GM12864 (cell line): ENCODE measurements around the gene ZBTB11.

Source experiments
- DNase-seq: peaks from one replicate; pipeline ENCODE4 v3.0.0-alpha.2; 2011; ENCODE audit warnings: low read depth
- H3K4me3 ChIP-seq: 2 replicates; pipeline ENCODE4 v1.5.1; 2011; ENCODE audit warnings: mild to moderate bottlenecking, low read depth, low read length, control low read depth
- TF ChIP-seq, protein P1 (sequence below): IDR thresholded peaks from 2 replicates; pipeline ENCODE4 v1.5.1; 2011; ENCODE audit warnings: low read depth, mild to moderate bottlenecking, moderate library complexity, low read length, control low read depth, inconsistent platforms; ENCODE audit errors: missing control alignments

The ZBTB11 gene, protein sequence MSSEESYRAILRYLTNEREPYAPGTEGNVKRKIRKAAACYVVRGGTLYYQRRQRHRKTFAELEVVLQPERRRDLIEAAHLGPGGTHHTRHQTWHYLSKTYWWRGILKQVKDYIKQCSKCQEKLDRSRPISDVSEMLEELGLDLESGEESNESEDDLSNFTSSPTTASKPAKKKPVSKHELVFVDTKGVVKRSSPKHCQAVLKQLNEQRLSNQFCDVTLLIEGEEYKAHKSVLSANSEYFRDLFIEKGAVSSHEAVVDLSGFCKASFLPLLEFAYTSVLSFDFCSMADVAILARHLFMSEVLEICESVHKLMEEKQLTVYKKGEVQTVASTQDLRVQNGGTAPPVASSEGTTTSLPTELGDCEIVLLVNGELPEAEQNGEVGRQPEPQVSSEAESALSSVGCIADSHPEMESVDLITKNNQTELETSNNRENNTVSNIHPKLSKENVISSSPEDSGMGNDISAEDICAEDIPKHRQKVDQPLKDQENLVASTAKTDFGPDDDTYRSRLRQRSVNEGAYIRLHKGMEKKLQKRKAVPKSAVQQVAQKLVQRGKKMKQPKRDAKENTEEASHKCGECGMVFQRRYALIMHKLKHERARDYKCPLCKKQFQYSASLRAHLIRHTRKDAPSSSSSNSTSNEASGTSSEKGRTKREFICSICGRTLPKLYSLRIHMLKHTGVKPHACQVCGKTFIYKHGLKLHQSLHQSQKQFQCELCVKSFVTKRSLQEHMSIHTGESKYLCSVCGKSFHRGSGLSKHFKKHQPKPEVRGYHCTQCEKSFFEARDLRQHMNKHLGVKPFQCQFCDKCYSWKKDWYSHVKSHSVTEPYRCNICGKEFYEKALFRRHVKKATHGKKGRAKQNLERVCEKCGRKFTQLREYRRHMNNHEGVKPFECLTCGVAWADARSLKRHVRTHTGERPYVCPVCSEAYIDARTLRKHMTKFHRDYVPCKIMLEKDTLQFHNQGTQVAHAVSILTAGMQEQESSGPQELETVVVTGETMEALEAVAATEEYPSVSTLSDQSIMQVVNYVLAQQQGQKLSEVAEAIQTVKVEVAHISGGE

DNA sequence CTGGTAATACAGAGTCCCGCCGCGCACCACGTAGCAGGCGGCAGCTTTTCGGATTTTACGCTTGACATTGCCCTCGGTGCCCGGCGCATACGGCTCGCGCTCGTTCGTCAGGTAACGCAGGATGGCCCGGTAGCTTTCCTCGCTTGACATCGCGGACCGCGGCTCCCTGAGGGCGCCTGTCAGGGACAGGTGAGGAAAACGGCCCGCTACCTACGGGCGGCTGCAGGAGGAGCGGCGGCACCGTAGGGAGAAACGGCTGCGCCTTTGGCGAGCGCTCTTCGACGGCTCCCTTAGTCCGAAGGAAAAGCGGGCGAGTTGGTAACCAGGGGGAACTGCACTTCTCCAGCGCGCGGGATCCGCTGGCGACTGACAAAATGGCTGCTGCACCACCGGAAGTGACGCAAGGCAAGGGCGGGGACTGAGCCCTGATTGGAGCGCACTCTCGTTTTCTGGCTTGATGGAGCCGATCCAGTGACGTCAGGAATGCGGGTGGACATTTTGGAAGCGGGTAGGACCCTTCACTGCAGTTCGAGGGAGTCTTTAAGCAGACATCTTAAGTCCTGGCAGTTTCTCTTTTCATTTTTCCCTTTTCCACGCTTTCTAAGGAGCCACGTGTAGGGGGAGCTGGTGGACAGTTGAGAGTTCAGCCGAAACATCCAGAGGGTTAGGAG is at the start of gene ZBTB11:
Gene ZBTB11, minus strand, starts transcription at position 368 of the 671 bp plus-strand sequence. Its CDS starts 218 bp downstream, at position 150.
- TF ChIP-seq, protein P1, sequence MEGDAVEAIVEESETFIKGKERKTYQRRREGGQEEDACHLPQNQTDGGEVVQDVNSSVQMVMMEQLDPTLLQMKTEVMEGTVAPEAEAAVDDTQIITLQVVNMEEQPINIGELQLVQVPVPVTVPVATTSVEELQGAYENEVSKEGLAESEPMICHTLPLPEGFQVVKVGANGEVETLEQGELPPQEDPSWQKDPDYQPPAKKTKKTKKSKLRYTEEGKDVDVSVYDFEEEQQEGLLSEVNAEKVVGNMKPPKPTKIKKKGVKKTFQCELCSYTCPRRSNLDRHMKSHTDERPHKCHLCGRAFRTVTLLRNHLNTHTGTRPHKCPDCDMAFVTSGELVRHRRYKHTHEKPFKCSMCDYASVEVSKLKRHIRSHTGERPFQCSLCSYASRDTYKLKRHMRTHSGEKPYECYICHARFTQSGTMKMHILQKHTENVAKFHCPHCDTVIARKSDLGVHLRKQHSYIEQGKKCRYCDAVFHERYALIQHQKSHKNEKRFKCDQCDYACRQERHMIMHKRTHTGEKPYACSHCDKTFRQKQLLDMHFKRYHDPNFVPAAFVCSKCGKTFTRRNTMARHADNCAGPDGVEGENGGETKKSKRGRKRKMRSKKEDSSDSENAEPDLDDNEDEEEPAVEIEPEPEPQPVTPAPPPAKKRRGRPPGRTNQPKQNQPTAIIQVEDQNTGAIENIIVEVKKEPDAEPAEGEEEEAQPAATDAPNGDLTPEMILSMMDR = peak; percentile 18
- DNase-seq = peak; percentile 99
- H3K4me3 ChIP-seq = peak within 1 kb of the TSS; percentile 90

DNA sequence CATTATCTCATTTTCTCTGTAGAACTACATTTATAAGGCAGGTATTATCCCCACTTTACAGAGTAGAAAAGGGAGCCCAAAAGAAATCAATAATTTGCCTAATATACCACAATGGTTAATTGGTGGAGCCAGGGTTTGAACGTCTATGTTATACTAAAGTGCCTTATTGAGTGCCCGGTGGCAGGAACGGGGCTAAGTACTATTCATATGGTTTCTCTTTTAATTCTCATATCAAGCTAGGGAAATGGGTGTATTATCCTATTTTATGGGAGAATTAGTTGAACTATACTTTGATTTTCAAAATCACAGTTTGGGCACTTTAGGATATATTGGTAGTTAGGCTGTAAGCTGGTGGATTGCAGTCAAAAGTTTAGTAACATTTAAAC is 49.0 kb upstream of the ZBTB11 start:
- TF ChIP-seq, protein P1 = no peak
- H3K4me3 ChIP-seq = peak overlapping the region; percentile 96
- DNase-seq = no peak

DNA sequence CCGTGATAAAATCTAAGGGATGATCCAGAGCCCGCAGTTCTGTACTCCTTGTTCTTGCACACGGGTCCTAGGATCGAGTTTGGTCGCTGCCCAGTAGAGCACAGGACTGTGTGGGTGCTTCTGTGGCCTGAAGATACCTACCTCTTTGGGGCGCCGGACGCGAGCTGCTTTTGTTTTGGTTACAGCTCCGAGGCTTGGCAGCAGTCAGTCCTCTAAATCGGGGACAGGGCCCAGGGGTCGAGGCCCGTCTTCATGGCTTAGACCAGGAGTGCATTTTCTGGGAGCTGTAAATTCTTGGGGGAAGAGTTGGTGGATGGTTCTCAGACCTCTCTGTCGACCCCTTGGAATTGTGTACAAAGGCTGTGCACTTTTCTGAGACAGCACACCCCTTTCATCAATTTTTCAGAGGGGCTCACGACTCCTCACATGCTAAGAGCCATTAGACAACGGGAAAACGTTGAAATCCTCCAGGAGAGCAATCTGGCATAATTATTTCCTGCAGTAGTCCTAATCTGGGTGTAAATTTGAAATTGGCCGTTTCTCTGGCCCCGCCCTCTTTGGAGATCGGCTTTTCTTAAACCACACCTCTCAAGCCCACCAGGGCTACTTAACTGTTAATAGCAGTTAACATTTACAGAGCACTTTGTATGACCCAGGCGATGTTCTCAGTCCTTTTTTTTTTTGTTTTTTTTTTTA is 48.4 kb upstream of the ZBTB11 start:
- H3K4me3 ChIP-seq = peak overlapping the region; percentile 96
- TF ChIP-seq, protein P1 = no peak
- no peak for DNase-seq

DNA sequence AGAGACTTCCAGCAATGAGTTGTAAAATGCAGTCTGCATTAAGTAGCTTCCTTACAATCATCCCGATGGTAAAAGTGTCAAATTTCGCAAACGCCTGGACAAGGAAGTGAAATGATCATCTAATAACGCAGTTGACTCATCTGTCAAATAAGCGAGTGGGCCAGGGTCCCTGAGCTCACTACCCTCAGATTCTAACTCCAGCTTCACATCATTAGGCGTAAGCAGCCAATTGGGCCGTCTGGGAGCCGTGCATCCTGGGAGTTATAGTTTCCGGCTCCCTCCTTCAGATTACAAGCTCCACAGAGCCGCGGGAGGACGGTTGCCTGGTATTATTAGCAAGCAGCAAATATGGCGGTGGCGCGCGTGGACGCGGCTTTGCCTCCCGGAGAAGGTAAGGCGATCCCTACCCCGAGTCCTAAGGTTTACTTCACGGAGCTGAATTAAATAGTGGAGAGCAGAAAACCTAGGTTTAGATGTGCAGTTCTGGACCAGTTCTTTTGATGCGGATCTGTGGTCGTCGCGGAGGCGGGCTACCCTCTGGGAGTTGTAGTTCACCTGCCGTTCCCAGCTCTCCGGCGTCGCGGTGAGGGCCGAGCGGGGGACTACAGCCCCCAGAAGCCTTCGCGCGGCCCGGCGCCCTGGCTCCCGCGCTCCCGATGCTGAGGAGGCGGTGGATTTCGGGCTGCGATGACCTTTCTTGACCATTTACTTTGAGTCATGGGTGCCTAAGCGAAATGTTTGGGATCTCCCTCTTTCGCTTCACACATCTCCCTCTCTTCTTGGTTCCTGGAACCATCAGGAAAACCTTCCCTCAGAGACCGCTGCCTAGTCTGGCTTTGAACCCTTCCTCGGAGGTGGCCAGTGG is 47.6 kb upstream of the ZBTB11 start, which contains the start of gene CEP97:
Gene CEP97, plus strand, starts transcription at position 286 of the 865 bp plus-strand sequence. Its CDS starts 63 bp downstream, at position 349.
- peak; percentile 90 for DNase-seq
- TF ChIP-seq, protein P1 = no peak
- peak within 1 kb of the TSS; percentile 96 for H3K4me3 ChIP-seq

DNA sequence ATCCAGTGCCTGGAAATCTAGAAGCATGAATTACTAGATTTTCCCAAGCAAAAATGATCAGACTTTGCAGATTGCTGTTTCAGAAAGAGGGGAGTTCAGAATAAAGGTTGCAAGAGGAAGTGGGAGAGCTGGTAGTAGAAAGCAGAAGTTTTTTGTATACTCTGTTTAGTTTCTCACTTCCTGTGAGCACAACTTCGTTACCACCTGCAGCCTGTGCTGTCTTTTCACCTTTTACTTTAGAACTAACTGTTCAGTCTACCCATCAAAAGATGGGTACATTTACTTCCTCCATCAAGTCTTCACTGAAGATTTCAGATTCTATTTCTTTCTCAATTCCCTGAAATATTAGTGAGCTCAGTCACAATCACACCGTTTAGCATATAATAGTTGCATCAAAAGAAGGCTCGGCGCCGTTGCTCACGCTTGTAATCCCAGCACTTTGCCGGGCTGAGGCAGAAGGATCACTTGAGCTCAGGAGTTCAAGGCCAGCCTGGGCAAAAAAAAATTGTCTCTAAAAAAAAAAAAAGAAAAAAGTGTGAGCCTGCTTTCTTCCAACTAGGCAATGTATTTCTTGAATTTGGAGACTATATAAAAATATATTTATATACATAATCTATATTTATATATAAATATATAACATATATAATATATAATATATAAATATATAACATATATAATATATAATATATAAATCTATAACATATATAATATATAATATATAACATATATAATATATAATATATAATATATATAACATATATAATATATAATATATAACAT is 45.7 kb upstream of the ZBTB11 start:
- TF ChIP-seq, protein P1 = no peak
- no peak overlapping the region; the same call in 1 of the 2 replicates for H3K4me3 ChIP-seq
- peak; percentile 87 for DNase-seq
